Suppressor macrophage (primary cell): Measurements from ENCODE around the gene CPNE9.
A peak's percentile ranks its signal among the peaks of the same experiment; 100 is the strongest.

Experiments used
- DNase-seq, 4 experiments: peaks; one replicate each; pipeline ENCODE4 v3.0.0-alpha.2; 2020 to 2022

The CPNE9 gene

DNA sequence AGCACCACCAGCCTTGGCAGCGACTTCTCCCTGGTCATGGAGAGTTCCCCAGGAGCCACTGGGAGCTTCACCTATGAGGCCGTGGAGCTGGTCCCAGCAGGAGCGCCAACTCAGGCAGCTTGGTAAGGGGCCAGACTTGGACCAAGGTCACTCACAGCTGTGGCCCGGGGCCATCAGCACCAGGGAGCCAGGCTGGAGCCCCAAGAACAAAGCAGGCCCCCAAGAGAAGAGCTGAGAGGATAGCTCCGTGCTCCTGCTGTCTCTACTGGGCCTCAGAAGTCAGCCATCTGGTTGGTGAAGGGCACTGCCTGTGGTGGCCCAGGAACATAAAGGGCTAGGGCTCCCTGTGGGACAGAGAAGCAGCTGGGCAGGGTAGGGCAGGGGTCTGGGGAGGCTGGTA lies 14.7 kb upstream of the CPNE9 start:
- no peak for DNase-seq

DNA sequence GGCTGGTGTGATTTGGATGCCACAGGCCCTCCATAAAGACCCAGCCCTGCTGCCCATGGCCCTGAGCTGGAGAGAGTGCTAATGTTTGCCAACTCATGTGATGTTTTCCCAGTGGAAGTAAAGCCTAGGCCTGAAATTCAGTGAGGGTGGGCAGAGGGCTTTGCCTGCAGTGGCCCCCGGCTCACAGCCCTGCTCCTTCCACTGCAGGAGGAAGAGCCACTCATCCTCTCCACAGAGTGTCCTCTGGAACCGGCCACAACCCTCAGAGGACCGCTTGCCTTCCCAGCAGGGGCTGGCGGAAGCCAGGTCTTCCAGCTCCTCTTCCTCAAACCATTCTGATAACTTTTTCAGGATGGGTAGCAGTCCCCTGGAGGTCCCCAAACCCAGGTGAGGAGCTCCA lies 13.9 kb upstream of the CPNE9 start:
- no peak for DNase-seq

DNA sequence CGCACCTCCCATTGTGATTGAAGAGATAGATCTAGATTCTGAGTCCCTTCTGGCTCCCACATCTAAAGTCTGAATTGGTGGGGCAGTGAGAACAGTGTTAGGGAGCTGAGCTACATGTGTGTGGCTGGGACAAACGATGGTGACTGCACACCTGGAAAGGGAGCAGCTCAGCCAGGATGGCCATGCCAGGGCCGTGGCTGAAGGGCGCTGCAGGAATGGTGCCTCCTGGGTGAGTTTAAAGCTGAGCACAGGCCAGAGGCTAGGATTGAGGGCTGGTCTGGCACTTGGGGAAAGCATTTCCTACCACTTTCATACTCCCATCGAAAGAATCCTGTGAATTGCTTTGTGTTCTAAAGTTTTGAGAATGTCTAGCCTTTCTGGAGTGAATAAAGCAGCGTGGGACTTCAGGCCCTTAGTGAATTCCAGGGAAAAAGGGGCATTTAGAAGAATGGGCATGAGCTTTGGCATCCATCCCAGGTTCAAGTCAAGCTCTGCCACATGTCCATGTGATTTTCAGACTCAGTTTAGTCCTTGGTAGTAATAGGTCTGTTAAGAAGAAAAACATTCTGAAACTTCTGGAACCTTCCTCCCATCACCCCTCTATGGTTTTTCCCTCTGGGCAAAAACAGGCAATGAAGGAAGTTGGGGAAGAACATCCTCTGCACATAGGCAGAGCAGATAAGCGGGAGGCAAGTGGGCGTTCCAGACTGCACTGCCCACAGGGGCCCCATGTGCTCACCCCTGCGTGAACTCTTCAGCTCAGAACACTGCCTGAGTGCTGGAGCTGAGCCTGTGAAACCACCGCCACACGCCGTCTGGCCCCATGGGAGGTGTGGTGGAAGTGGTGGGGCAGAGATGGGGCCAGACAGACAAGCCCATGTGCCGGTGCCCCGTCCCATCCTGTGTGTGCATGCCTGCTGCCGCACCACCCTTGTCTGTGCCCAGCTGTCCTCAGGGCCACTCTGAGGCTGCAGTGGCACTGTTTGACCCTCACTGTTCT lies 12.9 kb upstream of the CPNE9 start:
- peak in 2 of 4 experiments; percentile 24 to 44 for DNase-seq

DNA sequence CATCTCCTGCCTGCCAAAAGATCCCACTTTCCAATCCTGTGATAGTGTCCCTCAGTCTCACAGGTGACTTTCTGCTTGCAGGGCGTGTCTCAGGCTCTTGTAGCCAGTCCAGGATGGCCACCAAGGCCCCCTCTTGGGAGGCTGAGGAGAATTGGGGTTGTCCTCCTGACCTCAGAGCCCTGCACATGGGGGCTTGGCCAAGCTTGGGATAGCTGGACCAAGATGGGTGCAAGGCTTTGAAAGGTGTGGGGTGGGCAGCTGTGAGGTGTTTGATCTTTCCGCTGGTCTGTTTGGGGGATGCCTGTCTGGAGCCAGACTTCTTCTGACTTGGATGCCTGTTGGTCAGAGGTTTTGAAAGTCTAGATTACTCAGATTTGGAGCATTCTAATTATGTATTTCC lies 12.0 kb upstream of the CPNE9 start:
- no peak for DNase-seq

DNA sequence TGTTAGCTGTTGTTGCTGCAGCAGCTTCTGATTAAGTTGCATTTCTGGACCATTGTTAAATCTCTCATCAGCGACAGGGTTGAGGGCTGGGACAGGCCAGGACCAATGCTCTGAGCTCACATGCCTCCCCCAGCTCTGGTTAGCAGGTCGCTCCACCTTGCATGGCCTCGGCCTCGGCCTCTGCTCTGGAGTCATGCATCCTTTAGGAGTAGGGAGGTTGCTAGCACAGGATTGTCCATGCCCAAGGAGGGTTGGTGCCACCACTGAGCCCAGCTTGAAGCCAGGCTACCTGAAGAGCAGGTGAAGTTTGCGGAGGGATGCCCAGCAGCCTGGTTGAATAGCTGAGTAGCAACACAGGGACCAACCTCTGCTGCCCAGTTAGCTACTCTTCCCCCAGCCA lies 11.2 kb upstream of the CPNE9 start:
- no peak for DNase-seq

DNA sequence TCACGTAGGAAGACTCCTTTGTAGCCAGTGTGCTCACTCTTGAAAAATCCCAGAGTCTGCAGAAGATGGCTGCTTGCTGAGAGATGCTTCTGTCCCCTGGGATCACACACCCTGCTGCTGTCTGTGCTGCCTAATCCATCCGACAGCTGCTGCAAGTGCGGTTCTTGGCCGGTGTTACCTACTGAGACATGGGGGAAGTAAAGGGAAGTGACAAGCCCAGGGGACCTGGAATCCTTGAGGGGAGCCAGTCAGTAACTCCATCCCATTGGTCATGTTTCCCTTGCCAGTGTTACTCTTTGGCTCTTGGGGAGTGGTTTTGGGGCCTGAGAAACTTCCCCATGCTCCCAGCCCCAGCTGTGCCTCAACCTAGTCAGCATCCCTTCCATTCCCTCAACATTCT lies 8.3 kb upstream of the CPNE9 start:
- no peak for DNase-seq

DNA sequence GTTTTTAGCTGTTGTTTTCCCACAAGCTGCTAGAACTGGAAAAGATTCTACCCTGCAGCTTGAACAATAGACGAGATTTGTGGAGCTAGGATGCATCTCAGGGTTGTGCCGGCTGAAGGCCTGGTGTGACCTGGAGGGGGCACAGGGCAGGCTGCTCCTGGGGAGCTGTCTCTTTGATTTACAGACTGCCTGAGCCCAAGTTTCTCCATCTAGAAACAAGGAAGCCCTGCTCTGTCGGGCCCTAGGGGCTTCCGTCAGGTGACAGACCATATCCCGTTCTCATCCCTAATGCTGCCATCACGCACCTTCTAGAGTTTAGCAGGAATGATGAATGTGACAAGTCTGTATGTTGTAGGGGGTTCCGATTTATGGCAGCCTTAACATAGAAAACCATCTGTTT lies 7.9 kb upstream of the CPNE9 start:
- DNase-seq: no peak

DNA sequence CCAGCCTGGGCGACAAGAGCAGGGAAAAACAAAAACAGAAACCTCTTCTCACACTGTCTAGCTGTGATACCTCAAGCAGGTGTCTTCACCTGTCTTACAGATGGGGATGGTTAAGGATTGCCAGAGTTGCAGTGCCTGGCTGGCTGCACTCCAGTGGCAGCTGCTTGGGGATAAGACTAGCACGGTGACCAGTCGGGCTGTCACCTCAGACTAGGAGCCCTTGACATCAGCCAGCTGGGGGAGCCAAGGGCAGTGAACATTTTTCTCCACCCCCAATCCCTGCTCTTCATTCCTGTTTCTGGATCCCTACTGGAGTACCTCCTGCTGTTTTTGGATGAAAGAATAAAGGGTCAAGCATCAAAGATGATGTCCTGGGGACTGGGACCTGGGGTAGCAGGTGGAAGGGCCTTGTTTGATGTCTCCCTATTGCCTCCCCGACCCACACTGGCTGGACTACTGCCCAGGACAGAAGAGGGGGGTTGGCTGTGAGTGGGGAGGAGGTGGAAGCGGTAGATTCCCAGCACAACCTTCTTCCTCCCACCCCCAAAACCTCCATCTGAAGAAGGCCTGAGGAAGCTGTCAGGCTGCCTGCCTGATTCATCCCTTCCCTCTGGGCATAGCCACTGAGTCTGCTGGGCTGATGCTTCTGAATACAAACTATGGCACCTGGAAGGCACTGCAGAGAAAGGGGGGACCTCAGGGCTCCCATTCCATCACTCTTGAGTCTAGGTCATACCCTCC lies 7.0 kb upstream of the CPNE9 start:
- DNase-seq: no peak

DNA sequence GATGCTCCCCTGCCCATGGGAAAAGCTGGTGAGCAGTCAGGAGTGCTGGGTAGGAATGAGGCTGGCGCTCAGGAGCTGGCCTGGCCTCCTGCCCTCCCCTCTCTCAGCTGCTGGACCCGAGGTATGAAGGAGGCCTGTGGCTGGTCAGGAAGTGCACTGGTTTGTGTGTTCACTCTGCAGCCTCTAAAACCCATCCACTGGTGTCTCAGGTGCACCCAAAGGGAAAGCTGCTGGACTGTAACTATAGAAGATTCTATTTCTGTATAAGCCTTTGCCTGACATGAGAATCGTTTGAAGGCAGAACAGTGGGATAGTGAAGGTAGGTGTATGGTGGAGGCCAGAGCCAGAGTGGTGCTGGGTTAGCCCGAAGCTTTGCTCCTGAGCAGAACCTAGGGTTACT lies 5.7 kb upstream of the CPNE9 start:
- DNase-seq: no peak

DNA sequence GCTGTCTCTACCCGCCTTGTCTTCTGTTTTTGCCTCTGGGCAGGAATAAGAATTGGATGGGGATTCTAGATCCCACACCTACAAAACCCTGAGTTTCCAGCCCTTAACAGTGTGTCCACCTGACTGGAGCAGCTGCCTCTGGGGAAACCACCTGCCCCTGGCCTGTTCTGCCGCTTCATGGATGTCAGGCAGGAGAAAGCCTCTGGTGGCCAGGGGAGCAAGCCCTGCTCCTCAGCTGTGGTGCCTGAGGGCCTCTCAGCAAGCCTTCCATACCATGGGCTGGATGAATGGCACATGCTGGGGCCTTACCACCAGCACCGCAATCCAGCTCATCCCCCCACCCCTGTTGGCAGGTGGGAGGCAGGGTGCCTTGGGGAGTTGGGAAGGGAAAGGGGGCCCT lies 5.3 kb upstream of the CPNE9 start:
- no peak for DNase-seq

DNA sequence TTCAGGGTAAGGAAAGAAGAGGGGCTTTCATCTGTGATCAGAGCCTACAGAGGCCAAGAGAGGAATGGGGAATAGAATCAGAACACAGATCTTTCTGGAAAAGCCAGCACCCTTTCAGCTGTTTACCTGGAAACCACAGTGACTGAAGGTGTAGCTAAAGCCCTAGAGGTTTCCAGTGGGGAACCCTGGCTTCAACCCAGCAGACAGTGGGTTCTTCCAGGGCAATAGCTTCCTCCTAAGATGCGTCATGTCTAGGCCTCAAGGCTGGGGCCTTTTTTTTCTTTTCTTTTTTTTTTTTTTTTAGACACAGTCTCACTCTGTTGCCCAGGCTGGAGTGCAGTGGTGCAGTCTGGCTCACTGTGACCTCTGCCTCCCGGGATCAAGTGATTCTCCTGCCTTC lies 3.1 kb upstream of the CPNE9 start:
- DNase-seq: no peak

DNA sequence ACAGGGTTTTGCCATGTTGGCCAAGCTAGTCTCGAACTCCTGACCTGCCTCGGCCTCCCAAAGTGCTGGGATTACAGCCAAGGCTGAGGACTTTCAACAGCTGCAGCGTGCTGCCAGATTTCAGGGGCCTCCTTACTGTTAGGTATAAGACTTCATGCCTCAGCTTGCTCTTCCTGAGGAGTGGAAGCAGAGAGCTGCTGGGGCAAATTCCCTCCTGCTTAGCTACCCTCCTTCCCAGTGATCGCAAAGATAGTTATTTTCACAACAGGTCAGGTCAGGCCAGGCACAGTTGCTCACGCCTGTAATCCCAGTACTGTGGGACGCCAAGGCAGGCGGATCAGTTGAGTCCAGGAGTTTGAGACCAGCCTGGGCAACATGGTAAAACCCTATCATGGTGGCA lies 2.6 kb upstream of the CPNE9 start:
- no peak for DNase-seq

DNA sequence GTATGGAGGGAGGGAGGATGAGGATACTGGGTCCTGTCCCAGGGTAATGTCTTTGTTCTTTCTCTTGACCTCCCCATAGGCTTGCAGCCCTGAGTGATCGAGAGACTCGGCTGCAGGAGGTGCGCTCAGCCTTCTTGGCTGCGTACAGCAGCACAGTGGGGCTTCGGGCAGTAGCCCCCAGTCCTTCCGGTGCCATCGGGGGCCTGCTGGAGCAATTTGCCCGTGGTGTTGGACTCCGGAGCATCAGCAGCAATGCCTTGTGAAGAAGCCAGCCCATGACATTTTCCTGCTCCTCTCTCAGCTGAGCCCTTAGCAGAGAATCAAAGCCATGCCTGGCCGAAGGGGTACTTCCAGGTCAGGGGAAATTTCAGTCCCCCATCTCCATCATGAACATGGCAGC lies 1.9 kb upstream of the CPNE9 start:
- DNase-seq: no peak

DNA sequence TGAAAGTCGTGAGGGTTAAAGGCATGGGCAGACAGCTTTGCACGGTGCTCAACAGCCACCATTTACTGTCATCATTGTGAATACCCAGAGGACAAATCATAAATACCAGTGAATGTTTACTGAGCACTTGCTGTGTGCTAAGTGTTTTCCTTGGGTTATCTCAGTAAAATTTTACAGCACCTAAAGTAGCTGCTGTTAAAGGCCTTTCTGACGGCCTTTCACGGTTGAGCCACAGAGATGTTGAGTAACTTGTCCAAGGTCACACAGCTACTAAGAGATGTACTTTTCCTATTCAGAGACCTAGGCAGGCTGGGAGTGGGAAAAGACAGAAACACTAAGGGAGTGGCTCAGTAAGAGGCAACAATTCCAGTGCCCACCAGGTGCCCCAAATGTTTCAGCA lies 393 bp upstream of the CPNE9 start:
- DNase-seq: no peak

DNA sequence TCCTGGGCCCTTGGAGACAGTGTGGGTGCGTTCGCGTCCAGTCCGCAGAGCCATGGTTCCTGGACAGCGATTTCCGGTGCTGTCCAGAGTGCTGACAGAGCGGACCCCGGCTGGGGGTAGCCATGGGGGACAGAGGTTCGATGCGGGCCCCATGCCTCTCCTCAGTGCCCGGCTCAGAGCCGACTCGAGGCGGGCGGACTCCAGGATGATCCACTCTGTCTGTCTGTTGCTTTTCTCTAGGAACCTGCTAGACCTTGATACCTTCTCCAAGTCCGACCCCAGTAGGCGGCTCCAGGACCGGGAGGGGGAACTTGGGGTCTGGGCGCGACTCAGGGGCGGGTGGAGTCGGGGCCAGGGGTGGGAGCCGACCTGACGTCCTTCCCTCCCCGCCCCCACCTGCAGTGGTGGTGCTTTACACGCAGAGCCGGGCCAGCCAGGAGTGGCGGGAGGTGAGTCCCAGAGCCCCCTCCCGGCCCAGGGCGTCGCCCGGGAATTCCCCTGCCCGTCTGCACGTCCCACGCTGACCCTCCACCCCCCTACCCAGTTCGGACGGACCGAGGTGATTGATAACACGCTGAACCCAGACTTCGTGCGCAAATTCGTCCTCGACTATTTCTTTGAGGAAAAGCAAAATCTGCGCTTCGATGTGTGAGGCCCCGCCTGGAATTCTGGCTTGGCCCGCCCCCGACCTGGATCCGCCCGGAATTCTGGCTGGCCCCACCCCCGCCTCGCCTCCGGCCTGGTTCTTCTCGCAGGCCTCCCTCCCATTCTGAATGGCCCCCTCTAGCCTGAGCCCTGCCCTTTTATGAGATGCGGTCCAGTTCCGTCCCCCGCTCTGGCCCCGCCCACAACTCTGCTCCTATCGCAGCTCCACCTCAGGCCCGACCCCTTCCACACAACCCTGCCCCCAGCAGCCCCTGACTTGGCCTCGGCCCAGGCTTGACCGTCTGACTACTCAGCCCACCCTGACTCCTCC lies 1.0 kb downstream of the CPNE9 start:
- peak; percentile 15 to 53 (median 36) for DNase-seq

DNA sequence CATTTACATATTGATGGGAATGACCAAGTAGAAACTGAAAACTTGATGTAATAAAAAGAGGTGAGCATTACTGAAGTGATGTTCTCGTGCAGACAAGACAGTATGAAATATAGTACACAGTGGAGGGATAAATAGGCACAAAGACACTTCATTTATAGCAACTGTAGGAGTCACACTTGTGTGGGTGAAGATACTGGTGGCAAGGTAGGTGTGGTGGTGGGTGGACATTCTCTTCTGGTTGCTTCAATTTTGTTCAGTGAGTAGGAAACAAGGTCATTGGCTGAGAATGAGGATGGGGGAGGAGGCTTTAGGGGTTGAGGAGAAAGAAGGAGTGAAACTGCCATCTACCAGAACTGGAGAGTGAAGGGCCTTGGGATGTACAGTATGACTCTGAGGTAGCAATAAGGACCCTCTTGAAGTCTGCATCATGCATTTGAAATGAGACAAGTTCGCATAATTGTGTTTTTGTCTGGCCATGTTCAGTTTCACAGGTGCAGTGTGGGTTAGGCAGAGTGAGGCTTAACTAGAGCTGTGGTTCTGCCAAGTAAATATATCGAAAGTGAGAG lies 6.6 kb downstream of the CPNE9 start:
- DNase-seq: no peak

DNA sequence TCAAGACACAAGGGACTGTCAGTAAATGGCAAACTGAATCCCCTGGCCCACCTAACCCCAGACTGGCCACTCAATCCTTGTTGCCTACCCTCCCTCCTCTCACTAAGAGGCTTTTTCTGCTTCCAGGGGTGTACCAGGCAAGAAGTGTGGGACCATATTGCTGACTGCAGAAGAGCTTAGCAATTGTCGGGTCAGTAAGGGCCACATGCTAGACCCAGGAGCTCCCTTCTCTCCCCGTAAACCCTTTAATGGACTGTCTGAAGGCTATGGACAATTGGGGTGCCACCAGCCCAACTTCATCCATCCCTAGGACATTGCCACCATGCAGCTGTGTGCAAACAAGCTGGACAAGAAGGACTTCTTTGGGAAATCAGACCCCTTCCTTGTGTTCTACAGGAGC lies 8.8 kb downstream of the CPNE9 start:
- no peak for DNase-seq

DNA sequence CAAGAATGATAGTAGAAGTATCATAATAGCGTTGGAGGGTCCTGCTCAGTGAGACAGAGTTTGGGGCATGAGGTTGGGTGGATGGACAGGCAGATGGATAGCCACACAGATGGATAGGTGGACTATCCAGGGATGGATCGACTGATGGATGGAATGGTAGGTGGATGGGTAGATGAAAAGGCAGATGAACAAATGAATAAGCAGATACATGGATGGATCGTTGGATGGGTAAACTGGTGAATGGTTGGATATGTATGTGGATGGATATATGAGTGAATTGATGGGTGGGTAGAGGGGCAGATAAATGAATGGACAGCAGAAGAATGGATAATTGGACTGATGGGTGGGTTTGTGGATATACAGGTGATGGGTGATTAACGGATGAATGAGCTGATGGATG lies 9.5 kb downstream of the CPNE9 start:
- DNase-seq: no peak

DNA sequence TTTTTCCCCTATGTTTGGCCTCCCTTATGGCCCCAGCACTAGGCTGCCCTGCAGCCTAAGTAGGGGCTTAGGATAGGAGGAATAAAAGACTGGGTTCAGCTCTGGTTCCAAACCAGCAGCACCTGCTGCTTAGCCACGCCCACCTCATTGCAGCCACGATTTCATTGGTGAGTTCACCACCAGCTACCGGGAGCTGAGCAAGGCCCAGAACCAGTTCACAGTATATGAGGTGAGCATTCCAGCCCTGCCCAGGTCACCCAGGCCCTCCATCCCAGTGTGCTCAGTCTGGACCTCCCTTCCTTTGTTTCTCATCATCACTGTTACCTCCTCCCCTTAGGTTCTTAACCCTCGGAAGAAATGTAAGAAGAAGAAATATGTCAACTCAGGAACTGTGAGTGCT lies 11.5 kb downstream of the CPNE9 start:
- peak in 1 of 4 experiments; percentile 29 for DNase-seq

DNA sequence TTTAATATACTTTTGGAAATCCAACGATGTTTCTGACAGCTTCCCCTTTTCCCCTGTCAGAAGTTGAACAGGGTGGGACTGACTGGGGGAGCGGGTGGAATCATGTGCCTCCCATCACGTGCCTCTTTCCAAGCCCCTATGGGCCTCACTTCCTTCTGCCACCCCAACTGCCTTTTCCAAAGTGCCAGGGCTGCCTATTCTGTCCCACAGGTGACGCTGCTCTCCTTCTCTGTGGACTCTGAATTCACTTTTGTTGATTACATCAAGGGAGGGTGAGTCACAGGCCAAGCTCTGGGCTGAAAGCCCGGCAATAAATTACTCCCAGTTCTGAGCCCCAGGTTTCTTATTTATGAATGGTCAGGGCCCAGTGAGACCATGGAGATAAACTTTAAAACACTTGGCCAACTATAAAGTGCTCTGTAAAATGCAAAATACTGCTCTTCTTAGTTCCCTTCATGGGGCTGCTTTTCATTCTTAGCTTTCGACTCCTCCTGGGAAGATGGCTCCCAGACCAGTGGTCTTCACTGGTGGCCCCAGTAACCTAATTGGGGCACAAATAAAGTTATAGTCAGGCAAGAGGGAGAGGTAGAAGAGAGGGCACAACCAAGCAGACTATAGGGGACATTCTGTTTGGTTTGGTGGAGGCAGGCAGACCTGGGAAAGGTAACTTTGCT lies 12.3 kb downstream of the CPNE9 start:
- peak; percentile 92 to 97 (median 93) for DNase-seq

DNA sequence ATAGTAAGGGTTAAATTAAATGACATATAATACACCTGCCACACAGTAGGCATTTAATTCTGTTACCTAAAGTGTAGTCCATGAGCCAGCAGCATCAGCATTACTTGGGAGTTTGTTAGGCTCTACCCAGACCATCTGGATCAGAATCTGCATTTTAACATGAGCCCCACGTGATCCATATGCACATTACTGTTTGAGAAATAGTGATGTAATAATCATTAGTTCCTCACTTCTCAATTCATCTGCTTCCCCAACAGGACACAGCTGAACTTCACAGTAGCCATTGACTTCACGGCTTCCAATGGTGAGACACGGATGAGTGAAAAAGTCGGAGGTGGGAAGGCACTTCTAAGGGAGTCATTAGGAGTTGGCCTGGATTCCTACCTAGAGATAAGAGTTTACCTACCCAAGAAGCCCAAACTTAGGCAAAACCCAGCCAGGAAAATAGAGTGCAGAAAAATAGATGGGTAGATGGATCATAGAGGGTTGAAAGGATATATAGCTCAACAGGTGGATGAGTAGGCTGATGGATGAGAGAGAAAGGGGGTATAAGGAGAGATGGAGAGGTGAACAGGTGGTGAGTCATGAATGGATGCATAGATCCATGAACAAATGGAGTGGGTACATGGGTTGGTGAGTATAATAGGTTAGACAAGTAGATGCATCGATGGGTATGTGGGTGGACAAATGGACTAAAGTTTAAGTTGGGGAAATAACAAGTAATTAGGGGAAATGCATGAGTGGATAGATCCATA lies 13.3 kb downstream of the CPNE9 start:
- peak; percentile 40 to 79 (median 58) for DNase-seq
